HepG2 (cell line): ENCODE measurements around the gene GATAD2B. TPM values are rescaled to one million over a fixed set of nuclear protein-coding genes. Genes with fewer than 3 reads are reported as not detected.

Experiments
- ARID4A ChIP-seq: sonication (generic); formaldehyde crosslinking; IDR thresholded peaks from 2 replicates; pipeline ENCODE4 v1.5.0; 2020; ENCODE audit warnings: mild to moderate bottlenecking, missing genetic modification reagents, borderline replicate concordance
- FOXP1 ChIP-seq, 2 experiments: fragments of 450-650 bp in 1 of 2; IDR thresholded peaks; 2 replicates each; pipeline ENCODE4 v1.6.1; 2017 to 2018; ENCODE audit warnings: antibody characterized with exemption in 1 of 2
- HBP1 ChIP-seq: IDR thresholded peaks from 2 replicates; pipeline ENCODE4 v1.6.1; 2016; ENCODE audit warnings: low read depth, control low read depth
- NONO ChIP-seq, 2 experiments: fragments of 450-650 bp in 1 of 2; sonication (generic) in 1 of 2; formaldehyde crosslinking in 1 of 2; IDR thresholded peaks in 1 of 2; conservative IDR thresholded peaks in 1 of 2; 2 replicates each; pipeline versions ENCODE4 v1.6.1 to v1.8.0; 2017 to 2022; ENCODE audit warnings: mild to moderate bottlenecking in 1 of 2, missing genetic modification reagents in 1 of 2, moderate library complexity in 1 of 2
- RFX3 ChIP-seq: IDR thresholded peaks from 2 replicates; pipeline ENCODE4 v1.6.1; 2016; ENCODE audit warnings: missing biosample characterization, missing genetic modification reagents
- TCF12 ChIP-seq, 2 experiments: fragments of 450-650 bp in 1 of 2; sonication (generic) in 1 of 2; formaldehyde crosslinking in 1 of 2; IDR thresholded peaks; 2 replicates each; pipeline versions ENCODE4 v1.6.1 to v1.8.0; 2017 to 2022; ENCODE audit warnings: antibody characterized with exemption in 1 of 2, mild to moderate bottlenecking in 1 of 2, missing genetic modification reagents in 1 of 2, moderate library complexity in 1 of 2
- ZNF607 ChIP-seq: sonication (generic); formaldehyde crosslinking; IDR thresholded peaks from 2 replicates; pipeline ENCODE4 v1.5.1; 2020; ENCODE audit warnings: missing genetic modification reagents, mild to moderate bottlenecking, borderline replicate concordance
- ZNF619 ChIP-seq: sonication (generic); formaldehyde crosslinking; IDR thresholded peaks from 2 replicates; pipeline ENCODE4 v1.4.0; 2020; ENCODE audit warnings: mild to moderate bottlenecking, missing genetic modification reagents
- polyA plus RNA-seq, 8 experiments: library from polyadenylated mRNA; depleted of rRNA in 3 of 8; stranded (reverse) in 7 of 8; unstranded in 1 of 8; fragments of >200 nt; fragmentation: Illumina TruSeq in 4 of 8; extraction: Trizol in 4 of 8; gene quantifications; 2 replicates each; pipeline versions ENCODE4 v1.2.1 to v1.2.3, GENCODE V29; 2011 to 2016; ENCODE audit warnings: low read depth in 4 of 8, missing spikeins in 1 of 8, mixed read lengths in 1 of 8; ENCODE audit not compliant: insufficient read depth in 1 of 8
- total RNA-seq, 5 experiments: library from RNA; depleted of rRNA; stranded (reverse); fragments of >200 nt; fragmentation: Illumina TruSeq; extraction: Trizol; gene quantifications; 2 replicates each; pipeline ENCODE4 v1.2.3, GENCODE V29; 2016; ENCODE audit warnings: low read depth in 1 of 5
- TF ChIP-seq, protein P1 (sequence below): sonication (generic); formaldehyde crosslinking; IDR thresholded peaks from 2 replicates; pipeline ENCODE4 v1.4.0; 2020; ENCODE audit warnings: missing genetic modification reagents
- TF ChIP-seq, protein P2 (sequence below): sonication (generic); formaldehyde crosslinking; IDR thresholded peaks from 2 replicates; pipeline ENCODE4 v1.4.0; 2020; ENCODE audit warnings: missing genetic modification reagents, borderline replicate concordance

Gene GATAD2B
- total and polyA plus RNA-seq, 2 of the 13 experiments (the other 11 are each of a cell fraction or from before 2014, with no cell fraction given) = 3.2 to 5.2 TPM

DNA sequence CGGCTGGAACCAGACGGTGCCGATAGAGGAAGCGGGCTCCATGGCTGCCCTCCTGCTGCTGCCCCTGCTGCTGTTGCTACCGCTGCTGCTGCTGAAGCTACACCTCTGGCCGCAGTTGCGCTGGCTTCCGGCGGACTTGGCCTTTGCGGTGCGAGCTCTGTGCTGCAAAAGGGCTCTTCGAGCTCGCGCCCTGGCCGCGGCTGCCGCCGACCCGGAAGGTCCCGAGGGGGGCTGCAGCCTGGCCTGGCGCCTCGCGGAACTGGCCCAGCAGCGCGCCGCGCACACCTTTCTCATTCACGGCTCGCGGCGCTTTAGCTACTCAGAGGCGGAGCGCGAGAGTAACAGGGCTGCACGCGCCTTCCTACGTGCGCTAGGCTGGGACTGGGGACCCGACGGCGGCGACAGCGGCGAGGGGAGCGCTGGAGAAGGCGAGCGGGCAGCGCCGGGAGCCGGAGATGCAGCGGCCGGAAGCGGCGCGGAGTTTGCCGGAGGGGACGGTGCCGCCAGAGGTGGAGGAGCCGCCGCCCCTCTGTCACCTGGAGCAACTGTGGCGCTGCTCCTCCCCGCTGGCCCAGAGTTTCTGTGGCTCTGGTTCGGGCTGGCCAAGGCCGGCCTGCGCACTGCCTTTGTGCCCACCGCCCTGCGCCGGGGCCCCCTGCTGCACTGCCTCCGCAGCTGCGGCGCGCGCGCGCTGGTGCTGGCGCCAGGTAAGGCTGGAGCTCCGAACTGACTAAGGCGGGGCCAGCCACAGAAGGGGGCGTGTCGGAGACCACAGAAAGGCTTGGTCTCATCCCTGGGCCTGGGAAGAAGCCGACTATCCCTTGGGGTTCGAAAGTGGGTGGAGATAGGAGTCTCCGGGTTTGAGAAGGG is 147.1 kb downstream of the GATAD2B start (continued):
- TF ChIP-seq HBP1 (no peak), ZNF619 (no peak), ZNF607 (CRISPR knock-in tag) (peak; percentile 89), ARID4A (CRISPR knock-in tag) (peak; percentile 88), NONO (IDR thresholded peaks at IDR 0.05) (no peak), NONO (CRISPR knock-in tag; conservative IDR thresholded peaks at IDR 0.05) (peak; percentile 65; the same call in 1 of the 2 replicates), TCF12 (IDR thresholded peaks at IDR 0.05) (no peak), TCF12 (CRISPR knock-in tag; IDR thresholded peaks at IDR 0.05) (peak; percentile 62; the same call in 1 of the 2 replicates), FOXP1 (IDR thresholded peaks at IDR 0.05) (no peak), FOXP1 (CRISPR knock-in tag; IDR thresholded peaks at IDR 0.05) (no peak), RFX3 (no peak)
- TF ChIP-seq, protein P1, sequence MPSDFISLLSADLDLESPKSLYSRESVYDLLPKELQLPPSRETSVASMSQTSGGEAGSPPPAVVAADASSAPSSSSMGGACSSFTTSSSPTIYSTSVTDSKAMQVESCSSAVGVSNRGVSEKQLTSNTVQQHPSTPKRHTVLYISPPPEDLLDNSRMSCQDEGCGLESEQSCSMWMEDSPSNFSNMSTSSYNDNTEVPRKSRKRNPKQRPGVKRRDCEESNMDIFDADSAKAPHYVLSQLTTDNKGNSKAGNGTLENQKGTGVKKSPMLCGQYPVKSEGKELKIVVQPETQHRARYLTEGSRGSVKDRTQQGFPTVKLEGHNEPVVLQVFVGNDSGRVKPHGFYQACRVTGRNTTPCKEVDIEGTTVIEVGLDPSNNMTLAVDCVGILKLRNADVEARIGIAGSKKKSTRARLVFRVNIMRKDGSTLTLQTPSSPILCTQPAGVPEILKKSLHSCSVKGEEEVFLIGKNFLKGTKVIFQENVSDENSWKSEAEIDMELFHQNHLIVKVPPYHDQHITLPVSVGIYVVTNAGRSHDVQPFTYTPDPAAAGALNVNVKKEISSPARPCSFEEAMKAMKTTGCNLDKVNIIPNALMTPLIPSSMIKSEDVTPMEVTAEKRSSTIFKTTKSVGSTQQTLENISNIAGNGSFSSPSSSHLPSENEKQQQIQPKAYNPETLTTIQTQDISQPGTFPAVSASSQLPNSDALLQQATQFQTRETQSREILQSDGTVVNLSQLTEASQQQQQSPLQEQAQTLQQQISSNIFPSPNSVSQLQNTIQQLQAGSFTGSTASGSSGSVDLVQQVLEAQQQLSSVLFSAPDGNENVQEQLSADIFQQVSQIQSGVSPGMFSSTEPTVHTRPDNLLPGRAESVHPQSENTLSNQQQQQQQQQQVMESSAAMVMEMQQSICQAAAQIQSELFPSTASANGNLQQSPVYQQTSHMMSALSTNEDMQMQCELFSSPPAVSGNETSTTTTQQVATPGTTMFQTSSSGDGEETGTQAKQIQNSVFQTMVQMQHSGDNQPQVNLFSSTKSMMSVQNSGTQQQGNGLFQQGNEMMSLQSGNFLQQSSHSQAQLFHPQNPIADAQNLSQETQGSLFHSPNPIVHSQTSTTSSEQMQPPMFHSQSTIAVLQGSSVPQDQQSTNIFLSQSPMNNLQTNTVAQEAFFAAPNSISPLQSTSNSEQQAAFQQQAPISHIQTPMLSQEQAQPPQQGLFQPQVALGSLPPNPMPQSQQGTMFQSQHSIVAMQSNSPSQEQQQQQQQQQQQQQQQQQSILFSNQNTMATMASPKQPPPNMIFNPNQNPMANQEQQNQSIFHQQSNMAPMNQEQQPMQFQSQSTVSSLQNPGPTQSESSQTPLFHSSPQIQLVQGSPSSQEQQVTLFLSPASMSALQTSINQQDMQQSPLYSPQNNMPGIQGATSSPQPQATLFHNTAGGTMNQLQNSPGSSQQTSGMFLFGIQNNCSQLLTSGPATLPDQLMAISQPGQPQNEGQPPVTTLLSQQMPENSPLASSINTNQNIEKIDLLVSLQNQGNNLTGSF (CRISPR knock-in tag) = peak; percentile 85; the same call in 1 of the 2 replicates
- TF ChIP-seq, protein P2, sequence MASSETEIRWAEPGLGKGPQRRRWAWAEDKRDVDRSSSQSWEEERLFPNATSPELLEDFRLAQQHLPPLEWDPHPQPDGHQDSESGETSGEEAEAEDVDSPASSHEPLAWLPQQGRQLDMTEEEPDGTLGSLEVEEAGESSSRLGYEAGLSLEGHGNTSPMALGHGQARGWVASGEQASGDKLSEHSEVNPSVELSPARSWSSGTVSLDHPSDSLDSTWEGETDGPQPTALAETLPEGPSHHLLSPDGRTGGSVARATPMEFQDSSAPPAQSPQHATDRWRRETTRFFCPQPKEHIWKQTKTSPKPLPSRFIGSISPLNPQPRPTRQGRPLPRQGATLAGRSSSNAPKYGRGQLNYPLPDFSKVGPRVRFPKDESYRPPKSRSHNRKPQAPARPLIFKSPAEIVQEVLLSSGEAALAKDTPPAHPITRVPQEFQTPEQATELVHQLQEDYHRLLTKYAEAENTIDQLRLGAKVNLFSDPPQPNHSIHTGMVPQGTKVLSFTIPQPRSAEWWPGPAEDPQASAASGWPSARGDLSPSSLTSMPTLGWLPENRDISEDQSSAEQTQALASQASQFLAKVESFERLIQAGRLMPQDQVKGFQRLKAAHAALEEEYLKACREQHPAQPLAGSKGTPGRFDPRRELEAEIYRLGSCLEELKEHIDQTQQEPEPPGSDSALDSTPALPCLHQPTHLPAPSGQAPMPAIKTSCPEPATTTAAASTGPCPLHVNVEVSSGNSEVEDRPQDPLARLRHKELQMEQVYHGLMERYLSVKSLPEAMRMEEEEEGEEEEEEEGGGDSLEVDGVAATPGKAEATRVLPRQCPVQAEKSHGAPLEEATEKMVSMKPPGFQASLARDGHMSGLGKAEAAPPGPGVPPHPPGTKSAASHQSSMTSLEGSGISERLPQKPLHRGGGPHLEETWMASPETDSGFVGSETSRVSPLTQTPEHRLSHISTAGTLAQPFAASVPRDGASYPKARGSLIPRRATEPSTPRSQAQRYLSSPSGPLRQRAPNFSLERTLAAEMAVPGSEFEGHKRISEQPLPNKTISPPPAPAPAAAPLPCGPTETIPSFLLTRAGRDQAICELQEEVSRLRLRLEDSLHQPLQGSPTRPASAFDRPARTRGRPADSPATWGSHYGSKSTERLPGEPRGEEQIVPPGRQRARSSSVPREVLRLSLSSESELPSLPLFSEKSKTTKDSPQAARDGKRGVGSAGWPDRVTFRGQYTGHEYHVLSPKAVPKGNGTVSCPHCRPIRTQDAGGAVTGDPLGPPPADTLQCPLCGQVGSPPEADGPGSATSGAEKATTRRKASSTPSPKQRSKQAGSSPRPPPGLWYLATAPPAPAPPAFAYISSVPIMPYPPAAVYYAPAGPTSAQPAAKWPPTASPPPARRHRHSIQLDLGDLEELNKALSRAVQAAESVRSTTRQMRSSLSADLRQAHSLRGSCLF (CRISPR knock-in tag) = no peak
